GM12878 (cell line): ENCODE measurements around the gene TMEM150A.
"Not testable (repeated sequence)": the region's sequence is repeated elsewhere in the genome, so short reads cannot be mapped to it uniquely, and the experiment has no call there.

ENCODE experiments used
- CBX5 ChIP-seq: sonication (generic); IDR thresholded peaks from 2 replicates; pipeline ENCODE4 v1.6.1; 2016; ENCODE audit warnings: low read depth, moderate library complexity, mild to moderate bottlenecking, inconsistent platforms
- EZH2 ChIP-seq: IDR thresholded peaks from 2 replicates; pipeline ENCODE4 v1.6.1; 2012; ENCODE audit warnings: low read depth, mild to moderate bottlenecking, control low read depth, inconsistent platforms, low read length, borderline replicate concordance; ENCODE audit not compliant: control insufficient read depth
- PAX5 ChIP-seq: IDR thresholded peaks from 2 replicates; pipeline ENCODE4 v1.6.1; 2011; ENCODE audit warnings: low read depth, low read length, borderline replicate concordance
- POLR2AphosphoS5 ChIP-seq: IDR thresholded peaks from 2 replicates; pipeline ENCODE4 v1.6.1; 2011; ENCODE audit warnings: mild to moderate bottlenecking, low read length, inconsistent platforms
- RAD21 ChIP-seq: IDR thresholded peaks from 2 replicates; pipeline ENCODE4 v1.6.1; 2011; ENCODE audit warnings: mild to moderate bottlenecking, low read depth, low read length, moderate library complexity; ENCODE audit not compliant: insufficient read depth
- TF ChIP-seq, protein P1 (sequence below), 3 experiments: IDR thresholded peaks in 2 of 3; conservative IDR thresholded peaks in 1 of 3; 2 replicates each; pipeline ENCODE4 v1.5.1; 2011; ENCODE audit warnings: low read depth in 3 of 3, low read length in 3 of 3, mild to moderate bottlenecking in 3 of 3, control low read depth in 2 of 3, moderate library complexity in 2 of 3, inconsistent platforms in 1 of 3, mixed read lengths in 1 of 3; ENCODE audit not compliant: control insufficient read depth in 2 of 3, insufficient read depth in 1 of 3; ENCODE audit errors: extremely low read depth in 1 of 3

DNA sequence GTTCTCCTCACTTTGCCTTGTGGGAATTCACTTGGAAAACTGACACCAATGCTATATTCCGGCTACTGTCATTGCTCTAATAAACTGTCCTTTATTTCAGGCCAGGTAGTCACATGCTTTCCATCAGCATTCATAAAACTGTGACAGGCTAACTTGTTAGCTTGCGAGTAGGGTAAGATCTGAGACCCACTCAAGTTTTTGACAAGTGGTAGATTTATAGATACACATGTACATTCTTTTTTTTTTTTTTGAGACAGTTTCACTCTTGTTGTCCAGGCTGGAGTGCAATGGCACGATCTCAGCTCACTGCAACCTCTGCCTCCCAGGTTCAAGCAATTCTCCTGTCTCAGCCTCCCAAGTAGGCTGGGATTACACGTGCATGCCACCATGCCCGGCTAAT is 15.2 kb upstream of the TMEM150A start:
- TF ChIP-seq CBX5, RAD21, PAX5, EZH2, POLR2AphosphoS5: not testable (repeated sequence)
- TF ChIP-seq, protein P1, sequence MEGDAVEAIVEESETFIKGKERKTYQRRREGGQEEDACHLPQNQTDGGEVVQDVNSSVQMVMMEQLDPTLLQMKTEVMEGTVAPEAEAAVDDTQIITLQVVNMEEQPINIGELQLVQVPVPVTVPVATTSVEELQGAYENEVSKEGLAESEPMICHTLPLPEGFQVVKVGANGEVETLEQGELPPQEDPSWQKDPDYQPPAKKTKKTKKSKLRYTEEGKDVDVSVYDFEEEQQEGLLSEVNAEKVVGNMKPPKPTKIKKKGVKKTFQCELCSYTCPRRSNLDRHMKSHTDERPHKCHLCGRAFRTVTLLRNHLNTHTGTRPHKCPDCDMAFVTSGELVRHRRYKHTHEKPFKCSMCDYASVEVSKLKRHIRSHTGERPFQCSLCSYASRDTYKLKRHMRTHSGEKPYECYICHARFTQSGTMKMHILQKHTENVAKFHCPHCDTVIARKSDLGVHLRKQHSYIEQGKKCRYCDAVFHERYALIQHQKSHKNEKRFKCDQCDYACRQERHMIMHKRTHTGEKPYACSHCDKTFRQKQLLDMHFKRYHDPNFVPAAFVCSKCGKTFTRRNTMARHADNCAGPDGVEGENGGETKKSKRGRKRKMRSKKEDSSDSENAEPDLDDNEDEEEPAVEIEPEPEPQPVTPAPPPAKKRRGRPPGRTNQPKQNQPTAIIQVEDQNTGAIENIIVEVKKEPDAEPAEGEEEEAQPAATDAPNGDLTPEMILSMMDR (IDR thresholded peaks at IDR 0.05 in 2 of 3, conservative IDR thresholded peaks at IDR 0.05 in 1 of 3; ENCODE audit: control insufficient read depth in 2 of 3, extremely low read depth in 1 of 3, insufficient read depth in 1 of 3, low read depth in 3 of 3, low read length in 3 of 3) = not testable (repeated sequence)
